Measurements from ENCODE around the gene PMS2. TPM values are rescaled to one million over a fixed set of nuclear protein-coding genes. Genes with fewer than 3 reads are reported as not detected.

Gene PMS2
- total and polyA plus RNA-seq, 9 of the 15 experiments (the other 6 are each of a cell fraction or from before 2014, with no cell fraction given), result 4.9 to 27.6 (median 16.5) TPM

- no peak for FAIRE-seq
- Histone ChIP-seq H3K4me2 (ENCODE audit: insufficient read depth, low read length) (no peak overlapping the region), H3K27ac (ENCODE audit: extremely low read depth, low read depth, low read length) (peak overlapping the region; percentile 9; the same call in 1 of the 3 replicates), H3K4me3 (no peak overlapping the region), H3K9me1 (ENCODE audit: control insufficient read depth, insufficient read depth, low read length) (no peaks in the 10 kb centered on the region), H3K9ac (ENCODE audit: insufficient read depth in 1 of 2, low read depth in 2 of 2, low read length in 2 of 2) (no peak overlapping the region), H3K9me3 (replicated peaks; ENCODE audit: control insufficient read depth, insufficient read depth, low read depth, low read length) (no peaks in the 10 kb centered on the region), H3K36me3 (ENCODE audit: control insufficient read depth, insufficient read depth, low read length) (peaks cover 84% of the 10 kb centered on the region), H4K20me1 (replicated peaks; ENCODE audit: control insufficient read depth, insufficient read depth, low read length) (no peaks in the 10 kb centered on the region; the same call in 1 of the 2 replicates), H2AFZ (ENCODE audit: low read depth, low read length) (no peak overlapping the region), H3K27me3 (ENCODE audit: control insufficient read depth in 2 of 2, insufficient read depth in 2 of 2, low read length in 2 of 2) (no peaks in the 10 kb centered on the region), H3K4me1 (replicated peaks in 1 of 2; ENCODE audit: control insufficient read depth in 2 of 2, insufficient read depth in 2 of 2, low read length in 2 of 2) (peaks cover 3 to 5% of the 10 kb centered on the region in 2 experiments; a peak in 4 of 5 replicates), H3K79me2 (ENCODE audit: control insufficient read depth, insufficient read depth, low read length) (peaks cover 29% of the 10 kb centered on the region; the same call in 2 of the 3 replicates)
- in situ Hi-C loops (cut with MboI), result no loop called here
- ChIA-PET CTCF (ENCODE audit: low intra/inter-chr PET ratio) (no interaction called here), POLR2A (interaction anchor here (1.0 to 2.5 kb wide), 3 partner anchors 8 to 24 kb away, joined by 4 to 8 read pairs (median 6); partner anchors contain the start of genes AIMP2 and PMS2)
- peak; percentile 70 for ATAC-seq
- BruUV-seq (replicated peaks), result no TSS peak
- DNase-seq (ENCODE audit: extremely low read depth in 1 of 4, low spot score in 3 of 4), result peak in 2 of 4 experiments; percentile 25 to 56
- WGBS (ENCODE audit: insufficient coverage, low coverage, missing lambda C conversion rate), result 4% methylated on average over 5 of the region's 5 CpGs
- intact Hi-C loops (cut with micrococcal nuclease), result no loop called here
- TF ChIP-seq TAL1 (IDR thresholded peaks at IDR 0.05), result peak; percentile 54; the same call in 1 of the 2 replicates
- peak; percentile 55 for TF ChIP-seq CBFA2T2 (conservative IDR thresholded peaks at IDR 0.05)
- TF ChIP-seq KLF16 (IDR thresholded peaks at IDR 0.05), result peak; percentile 55; the same call in 1 of the 2 replicates
- TF ChIP-seq NFIC (IDR thresholded peaks at IDR 0.05), result peak; percentile 50
- TF ChIP-seq, protein P1, sequence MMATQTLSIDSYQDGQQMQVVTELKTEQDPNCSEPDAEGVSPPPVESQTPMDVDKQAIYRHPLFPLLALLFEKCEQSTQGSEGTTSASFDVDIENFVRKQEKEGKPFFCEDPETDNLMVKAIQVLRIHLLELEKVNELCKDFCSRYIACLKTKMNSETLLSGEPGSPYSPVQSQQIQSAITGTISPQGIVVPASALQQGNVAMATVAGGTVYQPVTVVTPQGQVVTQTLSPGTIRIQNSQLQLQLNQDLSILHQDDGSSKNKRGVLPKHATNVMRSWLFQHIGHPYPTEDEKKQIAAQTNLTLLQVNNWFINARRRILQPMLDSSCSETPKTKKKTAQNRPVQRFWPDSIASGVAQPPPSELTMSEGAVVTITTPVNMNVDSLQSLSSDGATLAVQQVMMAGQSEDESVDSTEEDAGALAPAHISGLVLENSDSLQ (IDR thresholded peaks at IDR 0.05), result 0 out of 2 replicates have a peak, but pooled peaks have one; percentile 9
- TF ChIP-seq CREB1 (IDR thresholded peaks at IDR 0.05), result peak; percentile 49; the same call in 1 of the 2 replicates
- TF ChIP-seq CREB1 (CRISPR knock-in tag; IDR thresholded peaks at IDR 0.05), result no peak
- TF ChIP-seq VEZF1 (CRISPR knock-in tag; IDR thresholded peaks at IDR 0.05), result 0 out of 2 replicates have a peak, but pooled peaks have one; percentile 25
- peak; percentile 55 for TF ChIP-seq PML (IDR thresholded peaks at IDR 0.05; ENCODE audit: low read length)
- no peak for TF ChIP-seq ESRRB (CRISPR knock-in tag; IDR thresholded peaks at IDR 0.05; ENCODE audit: borderline replicate concordance)
- TF ChIP-seq TEAD4 (IDR thresholded peaks at IDR 0.05; ENCODE audit: low read length), result peak; percentile 81
- no peak for TF ChIP-seq TEAD4 (CRISPR knock-in tag; IDR thresholded peaks at IDR 0.05; ENCODE audit: borderline replicate concordance)
- TF ChIP-seq BHLHE40 (IDR thresholded peaks at IDR 0.05; ENCODE audit: low read length), result peak; percentile 59; the same call in 1 of the 2 replicates
- peak; percentile 36; the same call in 1 of the 2 replicates for TF ChIP-seq MEF2A (IDR thresholded peaks at IDR 0.05; ENCODE audit: control insufficient read depth, low read depth, low read length)
- TF ChIP-seq ARID1B (IDR thresholded peaks at IDR 0.05), result peak; percentile 59
- peak; percentile 54 for TF ChIP-seq STAT5A (IDR thresholded peaks at IDR 0.05; ENCODE audit: borderline replicate concordance, low read length)
- no peak for TF ChIP-seq PBX2 (CRISPR knock-in tag; IDR thresholded peaks at IDR 0.05; ENCODE audit: low read depth)
- no peak for TF ChIP-seq PBX2 (tag; conservative IDR thresholded peaks at IDR 0.05; ENCODE audit: low read depth)
- TF ChIP-seq CBFA2T3 (IDR thresholded peaks at IDR 0.05), result peak; percentile 80
- peak; percentile 57 for TF ChIP-seq NCOR1 (IDR thresholded peaks at IDR 0.05)
- peak; percentile 86 for TF ChIP-seq TCF3 (CRISPR knock-in tag; IDR thresholded peaks at IDR 0.05)
Measured at GRCh38 chr7:6032167-6032566, 23.3 kb upstream of the PMS2 start.
